Neural cell (in vitro differentiated cells): ENCODE results near the gene DLG2. TPM values are rescaled to one million over a fixed set of nuclear protein-coding genes. Genes with fewer than 3 reads are reported as not detected.

Source experiments
- H2AFZ ChIP-seq: fragments of 200-600, 300-800 bp; sonication (generic), shearing (Covaris generic); 2 replicates; pipeline ENCODE4 v1.6.0; 2014; ENCODE audit warnings: low read depth, mild to moderate bottlenecking, antibody characterized with exemption, low read length, moderate library complexity
- H3F3A ChIP-seq: fragments of 200-600 bp; shearing (Covaris generic); 2 replicates; pipeline ENCODE4 v1.6.1; 2016; ENCODE audit warnings: mild to moderate bottlenecking, moderate library complexity, mixed read lengths, antibody characterized with exemption, low read length; ENCODE audit not compliant: insufficient read depth, poor library complexity, severe bottlenecking
- H3K27ac ChIP-seq: fragments of 200-600, 300-800 bp; sonication (generic), shearing (Covaris generic); 2 replicates; pipeline ENCODE4 v1.5.1; 2014; ENCODE audit warnings: mild to moderate bottlenecking, low read length, moderate library complexity
- H3K27me3 ChIP-seq: fragments of 300-800, 200-600 bp; sonication (generic), shearing (Covaris generic); 2 replicates; pipeline ENCODE4 v1.6.0; 2014; ENCODE audit warnings: mild to moderate bottlenecking, low read depth, low read length, moderate library complexity; ENCODE audit not compliant: insufficient read depth
- H3K36me3 ChIP-seq: fragments of 300-800, 200-600 bp; sonication (generic), shearing (Covaris generic); 2 replicates; pipeline ENCODE4 v1.5.1; 2014; ENCODE audit warnings: mild to moderate bottlenecking, antibody characterized with exemption, low read length, moderate library complexity; ENCODE audit not compliant: insufficient read depth
- H3K4me2 ChIP-seq: fragments of 300-800, 200-600 bp; sonication (generic), shearing (Covaris generic); 2 replicates; pipeline ENCODE4 v1.6.0; 2014; ENCODE audit warnings: mild to moderate bottlenecking, low read length
- H3K4me3 ChIP-seq: fragments of 300-800, 200-600 bp; sonication (generic), shearing (Covaris generic); 2 replicates; pipeline ENCODE4 v1.5.1; 2014; ENCODE audit warnings: mild to moderate bottlenecking, low read length, moderate library complexity
- H3K79me2 ChIP-seq: fragments of 200-600 bp; shearing (Covaris generic); replicated peaks from 2 replicates; pipeline ENCODE4 v1.6.0; 2014; ENCODE audit warnings: mild to moderate bottlenecking, low read length, moderate library complexity; ENCODE audit not compliant: insufficient read depth
- H3K9ac ChIP-seq: fragments of 300-800, 200-600 bp; sonication (generic), shearing (Covaris generic); 2 replicates; pipeline ENCODE4 v1.6.1; 2016; ENCODE audit warnings: mild to moderate bottlenecking, low read length, mixed read lengths
- H3K9me2 ChIP-seq: fragments of 200-600 bp; shearing (Covaris generic); 2 replicates; pipeline ENCODE4 v1.6.1; 2016; ENCODE audit warnings: mild to moderate bottlenecking, low read length, mixed read lengths; ENCODE audit not compliant: insufficient read depth
- H3K9me3 ChIP-seq: fragments of 200-600, 300-800 bp; sonication (generic), shearing (Covaris generic); 2 replicates; pipeline ENCODE4 v1.6.1; 2016; ENCODE audit warnings: mild to moderate bottlenecking, mixed run types, low read length, moderate library complexity, mixed read lengths
- H4K20me1 ChIP-seq: fragments of 200-600 bp; shearing (Covaris generic); 2 replicates; pipeline ENCODE4 v1.6.1; 2016; ENCODE audit warnings: mild to moderate bottlenecking, mixed run types; ENCODE audit not compliant: insufficient read depth
- CTCF ChIP-seq: fragments of 450-650 bp; IDR thresholded peaks from 2 replicates; pipeline ENCODE4 v1.5.1; 2014; ENCODE audit warnings: antibody characterized with exemption, mild to moderate bottlenecking, moderate library complexity; ENCODE audit not compliant: poor library complexity, severe bottlenecking
- EP300 ChIP-seq: fragments of 450-650 bp; conservative IDR thresholded peaks from 2 replicates; pipeline ENCODE4 v1.6.1; 2014; ENCODE audit warnings: antibody characterized with exemption, mild to moderate bottlenecking, moderate library complexity; ENCODE audit not compliant: poor library complexity, severe bottlenecking
- EZH2 ChIP-seq: fragments of 200-600, 300-800 bp; shearing (Covaris generic), sonication (generic); IDR thresholded peaks from 2 replicates; pipeline ENCODE4 v1.6.1; 2014; ENCODE audit warnings: antibody characterized with exemption, low read length, borderline replicate concordance, mild to moderate bottlenecking; ENCODE audit not compliant: insufficient read depth, poor library complexity, severe bottlenecking
- MXI1 ChIP-seq: fragments of 450-650 bp; conservative IDR thresholded peaks from 2 replicates; pipeline ENCODE4 v1.6.1; 2014; ENCODE audit warnings: antibody characterized with exemption, mild to moderate bottlenecking; ENCODE audit not compliant: poor library complexity, severe bottlenecking
- POLR2AphosphoS5 ChIP-seq: IDR thresholded peaks from 2 replicates; pipeline ENCODE4 v1.6.1; 2012
- RAD21 ChIP-seq: fragments of 450-650 bp; conservative IDR thresholded peaks from 2 replicates; pipeline ENCODE4 v1.6.1; 2014; ENCODE audit warnings: antibody characterized with exemption, mild to moderate bottlenecking, moderate library complexity
- REST ChIP-seq: IDR thresholded peaks from 2 replicates; pipeline ENCODE4 v1.6.1; 2012; ENCODE audit warnings: borderline replicate concordance
- SMC3 ChIP-seq: fragments of 450-650 bp; conservative IDR thresholded peaks from 2 replicates; pipeline ENCODE4 v1.6.1; 2014; ENCODE audit warnings: antibody characterized with exemption, mild to moderate bottlenecking, moderate library complexity; ENCODE audit not compliant: poor library complexity
- TAF1 ChIP-seq: IDR thresholded peaks from 2 replicates; pipeline ENCODE4 v1.6.1; 2012; ENCODE audit warnings: low read depth
- polyA plus RNA-seq: library from polyadenylated mRNA; depleted of rRNA; stranded (reverse); fragments of >200 nt; gene quantifications from 2 replicates; pipeline ENCODE4 v1.2.3, GENCODE V29; 2014

The DLG2 gene
- polyA plus RNA-seq, 1 donor from 2014 or later: 179 TPM

GRCh38 chr11:83921447-83922192, 1705.5 kb downstream of the DLG2 start:
- Histone ChIP-seq H3K9me3 (no peaks in the 10 kb centered on the region), H3K9ac (no peak overlapping the region), H3K4me3 (no peak overlapping the region), H2AFZ (no peak overlapping the region), H3K9me2 (no peaks in the 10 kb centered on the region), H4K20me1 (no peaks in the 10 kb centered on the region), H3F3A (no peaks in the 10 kb centered on the region), H3K27me3 (no peaks in the 10 kb centered on the region), H3K27ac (no peak overlapping the region), H3K4me2 (no peak overlapping the region), H3K79me2 (no peaks in the 10 kb centered on the region), H3K36me3 (no peaks in the 10 kb centered on the region)
- TF ChIP-seq EP300: no peak
- no peak for TF ChIP-seq SMC3
- TF ChIP-seq POLR2AphosphoS5: no peak
- no peak for TF ChIP-seq TAF1
- no peak for TF ChIP-seq CTCF
- TF ChIP-seq REST: no peak
- no peak for TF ChIP-seq EZH2
- TF ChIP-seq MXI1: no peak
- no peak for TF ChIP-seq RAD21

GRCh38 chr11:83918476-83918875, 1708.7 kb downstream of the DLG2 start:
- Histone ChIP-seq H3K4me3 (no peak overlapping the region), H3K27ac (no peak overlapping the region), H3K9ac (no peak overlapping the region)

More at GRCh38 chr11:83918476-83918875, 1708.7 kb downstream of the DLG2 start:
- Histone ChIP-seq H3K9me2 (no peaks in the 10 kb centered on the region), H3K79me2 (no peaks in the 10 kb centered on the region), H3K27me3 (no peaks in the 10 kb centered on the region), H3F3A (no peaks in the 10 kb centered on the region), H3K36me3 (no peaks in the 10 kb centered on the region), H4K20me1 (no peaks in the 10 kb centered on the region), H3K4me2 (no peak overlapping the region), H2AFZ (no peak overlapping the region), H3K9me3 (no peaks in the 10 kb centered on the region)
- TF ChIP-seq CTCF (no peak), EZH2 (no peak), TAF1 (no peak), MXI1 (no peak), SMC3 (no peak), EP300 (no peak)
